HG03432 (cell line): ENCODE results near the gene BLVRA.
A peak's percentile ranks its signal among the peaks of the same experiment; 100 is the strongest.
"Not testable (repeated sequence)": the region's sequence is repeated elsewhere in the genome, so short reads cannot be mapped to it uniquely, and the experiment has no call there.

Source experiments
- ATAC-seq: cut with Tn5 transposase; IDR thresholded peaks from one replicate; pipeline ENCODE4 v1.9.1; 2021; ENCODE audit warnings: mild to moderate bottlenecking, moderate library complexity; ENCODE audit not compliant: unreplicated experiment

The BLVRA gene

GRCh38 chr7:43758029-43758821, at the start of gene BLVRA:
TSS of gene BLVRA (plus strand) at chr7:43758680. CDS start at chr7:43771159, 12,479 bp downstream.
- ATAC-seq, result peak; percentile 78

- no peak for ATAC-seq
Observed at GRCh38 chr7:43711503-43711902, 47.0 kb upstream of the BLVRA start.

GRCh38 chr7:43715966-43716365, 42.5 kb upstream of the BLVRA start:
- not testable (repeated sequence) for ATAC-seq

- no peak for ATAC-seq
Observed at GRCh38 chr7:43716598-43716997, 41.9 kb upstream of the BLVRA start.

- ATAC-seq, result no peak
Observed at GRCh38 chr7:43721193-43721806, 37.2 kb upstream of the BLVRA start.

GRCh38 chr7:43723007-43723341, 35.5 kb upstream of the BLVRA start:
- no peak for ATAC-seq

- no peak for ATAC-seq
Observed at GRCh38 chr7:43725251-43725650, 33.2 kb upstream of the BLVRA start.

- no peak for ATAC-seq
Observed at GRCh38 chr7:43726466-43726865, 32.0 kb upstream of the BLVRA start.

- no peak for ATAC-seq
Observed at GRCh38 chr7:43727003-43727402, 31.5 kb upstream of the BLVRA start.

- no peak for ATAC-seq
Observed at GRCh38 chr7:43727494-43727893, 31.0 kb upstream of the BLVRA start.

GRCh38 chr7:43729214-43729923, 29.1 kb upstream of the BLVRA start, which contains the start of gene COA1:
TSS of gene COA1 (minus strand) at chr7:43729523. CDS start at chr7:43648614, 80,909 bp downstream.
- ATAC-seq, result peak; percentile 88

GRCh38 chr7:43729924-43730248, 28.6 kb upstream of the BLVRA start:
- ATAC-seq, result peak; percentile 9

GRCh38 chr7:43731494-43731893, 27.0 kb upstream of the BLVRA start:
- not testable (repeated sequence) for ATAC-seq

- not testable (repeated sequence) for ATAC-seq
Observed at GRCh38 chr7:43734575-43735332, 23.7 kb upstream of the BLVRA start.

- ATAC-seq, result peak; percentile 38
Observed at GRCh38 chr7:43735403-43735801, 23.1 kb upstream of the BLVRA start.

- ATAC-seq, result peak; percentile 78
Observed at GRCh38 chr7:43735802-43736603, 22.5 kb upstream of the BLVRA start.

GRCh38 chr7:43737467-43738127, 20.9 kb upstream of the BLVRA start:
- no peak for ATAC-seq

GRCh38 chr7:43742692-43743091, 15.8 kb upstream of the BLVRA start:
- no peak for ATAC-seq

- no peak for ATAC-seq
Observed at GRCh38 chr7:43747328-43748105, 11.0 kb upstream of the BLVRA start.
